HG02938 (cell line): ENCODE results near the gene AKAP6.

Source experiments
- ATAC-seq: cut with Tn5 transposase; IDR thresholded peaks from one replicate; pipeline ENCODE4 v1.9.1; 2021; ENCODE audit warnings: mild to moderate bottlenecking, moderate library complexity; ENCODE audit not compliant: unreplicated experiment

The AKAP6 gene

GRCh38 chr14:32800320-32800719 is 471.2 kb downstream of the AKAP6 start:
- no peak for ATAC-seq

DNA sequence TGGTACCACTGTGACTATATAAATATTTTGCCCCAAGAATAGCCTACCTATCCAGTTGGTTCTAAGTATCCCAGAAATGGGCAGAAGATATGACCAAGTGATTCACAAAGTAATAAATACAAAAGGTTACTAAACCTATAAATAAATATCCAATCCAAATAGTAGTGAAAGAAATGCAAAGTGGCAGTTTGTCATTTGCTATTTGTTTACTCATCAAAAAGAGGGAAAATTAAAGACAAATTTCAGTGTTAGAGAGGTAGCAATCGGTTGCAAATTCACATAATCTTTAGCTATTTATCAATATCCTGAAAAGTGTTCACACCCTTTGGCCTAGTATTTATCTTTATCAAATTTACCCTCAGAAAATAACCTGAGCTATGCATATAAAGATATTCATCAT is 473.2 kb downstream of the AKAP6 start:
- no peak for ATAC-seq

DNA sequence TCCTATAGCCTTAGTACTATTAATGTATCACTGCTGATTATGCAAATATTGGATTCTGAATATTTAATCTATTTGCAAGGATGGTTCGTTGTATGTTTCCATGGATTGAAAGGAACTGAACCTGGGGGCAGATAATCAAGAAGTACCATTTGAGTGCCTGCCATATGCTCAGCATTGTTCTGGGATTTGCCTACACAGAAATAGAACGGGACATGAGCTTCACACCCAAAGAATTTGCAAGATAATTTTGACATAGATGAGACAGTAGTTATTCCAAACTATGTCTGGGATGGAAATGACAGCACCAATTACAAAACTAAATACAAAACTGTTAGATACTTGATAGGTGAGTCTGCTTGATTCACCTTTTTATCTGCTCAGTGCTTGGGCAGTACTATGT is 476.9 kb downstream of the AKAP6 start:
- no peak for ATAC-seq

- ATAC-seq, result no peak
These were observed 479.5 kb downstream of the AKAP6 start for GRCh38 chr14:32808644-32809043.

GRCh38 chr14:32809255-32809654 is 480.2 kb downstream of the AKAP6 start:
- ATAC-seq, result no peak

GRCh38 chr14:32813401-32813800 is 484.3 kb downstream of the AKAP6 start:
- ATAC-seq, result no peak

- no peak for ATAC-seq
These were observed 485.6 kb downstream of the AKAP6 start for GRCh38 chr14:32814721-32815120.

DNA sequence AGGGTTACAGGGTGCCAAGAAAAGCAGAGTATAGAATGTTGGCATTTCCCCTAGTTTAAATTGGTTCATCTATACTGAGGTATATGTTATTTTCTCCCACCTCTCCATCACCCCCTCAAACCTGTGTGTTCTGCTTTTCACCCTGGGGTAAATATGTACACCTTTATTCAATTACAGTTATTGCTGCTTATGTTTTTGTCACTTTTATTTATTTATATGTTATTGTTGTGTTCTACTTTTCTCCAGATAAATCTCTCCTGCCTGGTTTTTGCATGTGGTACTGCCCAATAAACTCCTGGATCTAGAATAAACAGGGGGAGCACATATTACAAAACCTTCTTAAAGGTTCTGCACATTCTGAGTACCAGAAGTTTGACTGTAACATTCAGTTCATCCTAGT is 487.5 kb downstream of the AKAP6 start:
- no peak for ATAC-seq

DNA sequence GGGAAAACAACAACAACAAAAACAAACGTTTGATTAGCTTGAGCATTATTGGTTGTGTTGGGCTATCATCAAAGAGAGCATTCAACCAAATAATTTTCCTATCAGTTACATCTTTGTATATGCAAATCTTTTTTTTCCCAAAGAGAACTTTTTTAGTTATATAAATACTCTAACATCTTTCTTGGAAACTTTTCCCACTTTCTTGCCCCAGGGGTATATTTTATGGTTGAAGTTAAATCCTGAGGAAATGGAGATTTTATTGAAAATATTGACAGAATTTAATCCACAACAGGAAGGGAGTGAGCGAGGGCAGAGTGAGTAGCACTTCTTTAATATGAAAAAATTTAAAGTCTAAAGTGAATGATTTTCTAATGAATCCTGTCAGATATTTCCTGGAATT is 488.7 kb downstream of the AKAP6 start:
- ATAC-seq, result no peak

DNA sequence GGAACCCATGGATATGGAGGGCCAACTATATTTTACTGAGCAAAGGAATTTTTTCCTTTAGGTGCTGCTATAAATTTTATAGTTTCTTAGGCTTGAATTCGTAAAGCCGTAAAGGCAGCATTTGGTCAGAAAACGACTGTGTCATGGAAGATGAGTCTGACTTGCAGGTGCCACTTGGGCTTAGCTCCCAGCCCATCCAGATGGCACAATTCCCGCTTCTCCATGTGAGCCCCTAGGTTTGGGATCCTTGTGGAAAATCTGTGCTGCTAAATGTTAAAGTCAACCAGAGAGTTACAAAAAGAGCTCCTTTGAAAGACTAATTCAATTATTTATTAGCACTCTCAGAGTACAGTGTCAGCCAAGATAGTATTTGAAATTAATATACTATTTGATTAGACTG is 489.5 kb downstream of the AKAP6 start:
- no peak for ATAC-seq

- no peak for ATAC-seq
These were observed 491.1 kb downstream of the AKAP6 start for GRCh38 chr14:32820181-32820580.

- ATAC-seq, result no peak
These were observed 491.6 kb downstream of the AKAP6 start for GRCh38 chr14:32820682-32821081.

- ATAC-seq, result no peak
These were observed 493.0 kb downstream of the AKAP6 start for GRCh38 chr14:32821964-32822653.

DNA sequence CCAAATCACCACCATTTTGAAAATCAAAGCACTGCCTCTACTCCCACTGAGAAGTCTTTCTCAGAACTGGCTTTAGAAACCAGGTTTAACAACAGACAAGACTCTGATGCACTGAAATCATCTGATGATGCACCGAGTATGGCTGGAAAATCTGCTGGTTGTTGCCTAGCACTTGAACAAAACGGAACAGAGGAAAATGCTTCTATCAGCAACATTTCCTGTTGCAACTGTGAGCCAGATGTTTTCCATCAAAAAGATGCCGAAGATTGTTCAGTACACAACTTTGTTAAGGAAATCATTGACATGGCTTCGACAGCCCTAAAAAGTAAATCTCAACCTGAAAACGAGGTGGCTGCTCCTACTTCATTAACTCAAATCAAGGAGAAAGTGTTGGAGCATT is 494.6 kb downstream of the AKAP6 start:
- no peak for ATAC-seq

GRCh38 chr14:32824195-32824594 is 495.1 kb downstream of the AKAP6 start:
- ATAC-seq, result no peak

DNA sequence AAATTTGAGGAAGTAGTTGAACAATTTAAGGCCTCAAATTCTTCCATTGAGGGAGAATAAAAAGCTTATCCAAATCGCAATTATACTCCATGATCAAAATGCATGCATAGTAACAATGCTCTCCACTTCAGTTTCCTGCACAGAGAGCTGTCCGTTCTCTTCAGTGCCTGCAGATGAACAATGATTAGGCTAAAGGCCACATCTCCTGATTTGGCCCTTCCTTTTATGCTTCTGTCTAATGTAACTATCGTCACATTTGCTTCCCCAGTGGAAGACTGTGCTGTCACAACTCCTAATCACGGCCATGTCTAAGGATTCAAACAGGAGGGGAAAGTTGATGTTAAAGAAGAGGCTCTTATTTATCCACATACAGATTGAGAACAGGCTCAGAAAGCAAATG is 496.0 kb downstream of the AKAP6 start:
- no peak for ATAC-seq

GRCh38 chr14:32826404-32827082 is 497.4 kb downstream of the AKAP6 start:
- no peak for ATAC-seq

- no peak for ATAC-seq
These were observed 498.4 kb downstream of the AKAP6 start for GRCh38 chr14:32827514-32827913.

GRCh38 chr14:32835924-32836323 is 506.8 kb downstream of the AKAP6 start:
- no peak for ATAC-seq

GRCh38 chr14:32841698-32842097 is 512.6 kb downstream of the AKAP6 start:
- ATAC-seq, result no peak

DNA sequence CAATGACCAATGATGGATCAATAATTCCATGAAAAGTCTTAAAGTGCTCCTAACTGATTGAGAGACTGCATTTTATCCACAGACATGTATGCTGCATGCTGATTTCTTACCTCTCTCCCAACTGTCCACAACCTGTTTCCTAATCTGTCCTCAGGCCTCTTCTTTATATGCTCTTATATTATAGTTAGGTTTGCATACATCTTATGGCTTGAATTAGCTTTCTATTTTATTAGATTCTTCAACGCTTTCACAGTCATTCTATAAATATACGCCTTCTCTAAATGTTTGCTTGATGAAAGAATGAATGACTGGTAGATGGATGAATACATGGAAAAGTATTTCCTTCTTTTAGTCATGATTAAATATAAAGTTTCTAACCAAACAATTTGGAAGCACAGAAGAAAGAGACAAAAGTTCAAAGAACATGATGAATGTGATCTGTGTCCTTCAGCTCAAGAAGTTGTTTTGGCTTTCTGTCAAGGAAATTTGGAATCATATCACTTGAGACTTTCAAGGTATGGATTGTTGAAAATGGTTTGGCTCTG is 517.8 kb downstream of the AKAP6 start:
- no peak for ATAC-seq

DNA sequence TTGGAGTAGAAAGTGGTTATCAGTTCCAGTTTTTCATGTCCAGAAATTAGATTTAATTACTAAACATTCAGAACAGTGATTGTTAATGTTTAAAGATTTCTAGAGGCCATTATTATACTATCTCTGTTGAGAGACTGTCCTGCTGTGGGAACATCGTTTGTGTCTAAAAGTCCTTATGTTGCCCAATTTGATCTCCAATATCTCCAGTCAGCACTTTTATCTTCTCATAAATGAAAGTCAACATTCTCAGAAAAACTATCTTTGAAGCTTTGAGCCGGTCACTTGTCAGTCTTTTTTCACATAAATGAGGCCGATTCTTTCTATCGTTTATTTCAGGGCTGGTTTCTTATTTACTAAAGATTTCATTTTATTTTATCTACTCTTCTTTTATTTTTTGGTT is 518.8 kb downstream of the AKAP6 start:
- ATAC-seq, result no peak
